ENCODE data around the gene ACOT9. TPM values are rescaled to one million over a fixed set of nuclear protein-coding genes. Genes with fewer than 3 reads are reported as not detected.
"Not testable (repeated sequence)": the region's sequence is repeated elsewhere in the genome, so short reads cannot be mapped to it uniquely, and the experiment has no call there.

ACOT9 gene
- polyA plus RNA-seq, 1 donor from 2014 or later: 3.1 TPM

- no peaks in the 10 kb centered on the region for H3K9me2 ChIP-seq (ENCODE audit: insufficient read depth, low read length)
- H3K36me3 ChIP-seq (ENCODE audit: insufficient read depth, low read length): no peaks in the 10 kb centered on the region
- no peaks in the 10 kb centered on the region for H3K9me3 ChIP-seq (ENCODE audit: low read length)
- H3K4me3 ChIP-seq (ENCODE audit: low read length): no peak overlapping the region
- H2AFZ ChIP-seq (ENCODE audit: low read depth, low read length): no peak overlapping the region
- H3K79me2 ChIP-seq (replicated peaks; ENCODE audit: insufficient read depth, low read length): no peaks in the 10 kb centered on the region
- no peak overlapping the region for H3K4me2 ChIP-seq (ENCODE audit: low read length)
- no peaks in the 10 kb centered on the region for H3F3A ChIP-seq (ENCODE audit: insufficient read depth, low read length, poor library complexity, severe bottlenecking)
- H4K20me1 ChIP-seq (ENCODE audit: insufficient read depth): no peaks in the 10 kb centered on the region
- H3K9ac ChIP-seq (ENCODE audit: low read length): no peak overlapping the region
- H3K27ac ChIP-seq (ENCODE audit: low read length): no peak overlapping the region
- no peaks in the 10 kb centered on the region for H3K27me3 ChIP-seq (ENCODE audit: insufficient read depth, low read depth, low read length)
- TF ChIP-seq SMC3 (conservative IDR thresholded peaks at IDR 0.05; ENCODE audit: poor library complexity) (no peak), REST (IDR thresholded peaks at IDR 0.05; ENCODE audit: borderline replicate concordance) (no peak), RAD21 (conservative IDR thresholded peaks at IDR 0.05) (peak; percentile 39), MXI1 (conservative IDR thresholded peaks at IDR 0.05; ENCODE audit: poor library complexity, severe bottlenecking) (no peak), EZH2 (IDR thresholded peaks at IDR 0.05; ENCODE audit: borderline replicate concordance, insufficient read depth, low read length, poor library complexity, severe bottlenecking) (no peak)
- TF ChIP-seq, protein P1, sequence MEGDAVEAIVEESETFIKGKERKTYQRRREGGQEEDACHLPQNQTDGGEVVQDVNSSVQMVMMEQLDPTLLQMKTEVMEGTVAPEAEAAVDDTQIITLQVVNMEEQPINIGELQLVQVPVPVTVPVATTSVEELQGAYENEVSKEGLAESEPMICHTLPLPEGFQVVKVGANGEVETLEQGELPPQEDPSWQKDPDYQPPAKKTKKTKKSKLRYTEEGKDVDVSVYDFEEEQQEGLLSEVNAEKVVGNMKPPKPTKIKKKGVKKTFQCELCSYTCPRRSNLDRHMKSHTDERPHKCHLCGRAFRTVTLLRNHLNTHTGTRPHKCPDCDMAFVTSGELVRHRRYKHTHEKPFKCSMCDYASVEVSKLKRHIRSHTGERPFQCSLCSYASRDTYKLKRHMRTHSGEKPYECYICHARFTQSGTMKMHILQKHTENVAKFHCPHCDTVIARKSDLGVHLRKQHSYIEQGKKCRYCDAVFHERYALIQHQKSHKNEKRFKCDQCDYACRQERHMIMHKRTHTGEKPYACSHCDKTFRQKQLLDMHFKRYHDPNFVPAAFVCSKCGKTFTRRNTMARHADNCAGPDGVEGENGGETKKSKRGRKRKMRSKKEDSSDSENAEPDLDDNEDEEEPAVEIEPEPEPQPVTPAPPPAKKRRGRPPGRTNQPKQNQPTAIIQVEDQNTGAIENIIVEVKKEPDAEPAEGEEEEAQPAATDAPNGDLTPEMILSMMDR (IDR thresholded peaks at IDR 0.05; ENCODE audit: poor library complexity, severe bottlenecking): peak; percentile 41
Measured at GRCh38 chrX:23694606-23695005, 48.5 kb downstream of the ACOT9 start.

GRCh38 chrX:23692166-23692565 lies 50.9 kb downstream of the ACOT9 start:
- no peak overlapping the region for H3K27ac ChIP-seq (ENCODE audit: low read length)
- H2AFZ ChIP-seq (ENCODE audit: low read depth, low read length): no peak overlapping the region
- no peaks in the 10 kb centered on the region for H3K79me2 ChIP-seq (replicated peaks; ENCODE audit: insufficient read depth, low read length)
- H3K9me2 ChIP-seq (ENCODE audit: insufficient read depth, low read length): no peaks in the 10 kb centered on the region
- TF ChIP-seq REST (IDR thresholded peaks at IDR 0.05; ENCODE audit: borderline replicate concordance) (no peak), EZH2 (IDR thresholded peaks at IDR 0.05; ENCODE audit: borderline replicate concordance, insufficient read depth, low read length, poor library complexity, severe bottlenecking) (no peak), SMC3 (conservative IDR thresholded peaks at IDR 0.05; ENCODE audit: poor library complexity) (no peak), POLR2AphosphoS5 (IDR thresholded peaks at IDR 0.05) (no peak), MXI1 (conservative IDR thresholded peaks at IDR 0.05; ENCODE audit: poor library complexity, severe bottlenecking) (no peak), RAD21 (conservative IDR thresholded peaks at IDR 0.05) (no peak), TAF1 (IDR thresholded peaks at IDR 0.05; ENCODE audit: low read depth) (no peak), EP300 (conservative IDR thresholded peaks at IDR 0.05; ENCODE audit: poor library complexity, severe bottlenecking) (no peak)
- TF ChIP-seq, protein P1 (IDR thresholded peaks at IDR 0.05; ENCODE audit: poor library complexity, severe bottlenecking): no peak
- H3K4me3 ChIP-seq (ENCODE audit: low read length): no peak overlapping the region
- no peaks in the 10 kb centered on the region for H3K36me3 ChIP-seq (ENCODE audit: insufficient read depth, low read length)
- no peaks in the 10 kb centered on the region for H3F3A ChIP-seq (ENCODE audit: insufficient read depth, low read length, poor library complexity, severe bottlenecking)
- no peaks in the 10 kb centered on the region for H3K27me3 ChIP-seq (ENCODE audit: insufficient read depth, low read depth, low read length)
- no peak overlapping the region for H3K9ac ChIP-seq (ENCODE audit: low read length)
- no peak overlapping the region for H3K4me2 ChIP-seq (ENCODE audit: low read length)
- H4K20me1 ChIP-seq (ENCODE audit: insufficient read depth): no peaks in the 10 kb centered on the region
- H3K9me3 ChIP-seq (ENCODE audit: low read length): no peaks in the 10 kb centered on the region

GRCh38 chrX:23676486-23676885 lies 66.6 kb downstream of the ACOT9 start:
- not testable (repeated sequence) for H4K20me1 ChIP-seq (ENCODE audit: insufficient read depth); H3K9me2 ChIP-seq (ENCODE audit: insufficient read depth, low read length); H3K4me3 ChIP-seq (ENCODE audit: low read length); H3K27ac ChIP-seq (ENCODE audit: low read length); H3K27me3 ChIP-seq (ENCODE audit: insufficient read depth, low read depth, low read length); H3K9ac ChIP-seq (ENCODE audit: low read length); H3K9me3 ChIP-seq (ENCODE audit: low read length); H2AFZ ChIP-seq (ENCODE audit: low read depth, low read length); H3K4me2 ChIP-seq (ENCODE audit: low read length); H3F3A ChIP-seq (ENCODE audit: insufficient read depth, low read length, poor library complexity, severe bottlenecking); H3K79me2 ChIP-seq (replicated peaks; ENCODE audit: insufficient read depth, low read length); H3K36me3 ChIP-seq (ENCODE audit: insufficient read depth, low read length)
